OCI-LY7 (cell line): ENCODE data around the gene LDLRAP1. TPM values are rescaled to one million over a fixed set of nuclear protein-coding genes. Genes with fewer than 3 reads are reported as not detected.

Source experiments
- BruUV-seq: library from RNA; stranded (reverse); fragments of 400-500 nt; replicated peaks from 2 replicates; lab custom pipeline; 2021; lab: Mats Ljungman, UMichigan
- CTCF ChIA-PET: fragments of 300-600 bp; sonication (Branson Sonifier 250); formaldehyde crosslinking; loops from one replicate; lab custom pipeline; 2022; ENCODE audit warnings: antibody characterized with exemption; ENCODE audit not compliant: unreplicated experiment; lab: Charles Lee
- POLR2A ChIA-PET: fragments of 300-600 bp; sonication (Branson Sonifier 250); formaldehyde crosslinking; loops from one replicate; lab custom pipeline; 2022; ENCODE audit warnings: antibody characterized with exemption; lab: Charles Lee
- DNase-seq: peaks from one replicate; pipeline ENCODE4 v3.0.0-alpha.2; 2015; ENCODE audit warnings: low spot score
- H2AFZ ChIP-seq: fragments of 200-600 bp; sonication (generic), shearing (Covaris generic); 2 replicates; pipeline ENCODE4 v1.6.1; 2014; ENCODE audit warnings: mild to moderate bottlenecking, antibody characterized with exemption, low read length, moderate library complexity
- H3K27ac ChIP-seq: fragments of 200-600 bp; sonication (generic); 2 replicates; pipeline ENCODE4 v1.5.1; 2014; ENCODE audit warnings: mixed run types, low read depth, mild to moderate bottlenecking, moderate library complexity, low read length, inconsistent platforms; ENCODE audit not compliant: poor library complexity, severe bottlenecking
- H3K36me3 ChIP-seq: fragments of 200-600 bp; sonication (generic); 2 replicates; pipeline ENCODE4 v1.6.1; 2014; ENCODE audit warnings: mild to moderate bottlenecking, antibody characterized with exemption, low read length, moderate library complexity, mixed read lengths; ENCODE audit not compliant: insufficient read depth
- H3K4me1 ChIP-seq: fragments of 200-600 bp; sonication (generic); 2 replicates; pipeline ENCODE4 v1.5.1; 2014; ENCODE audit warnings: mild to moderate bottlenecking, low read length; ENCODE audit not compliant: insufficient read depth, poor library complexity, severe bottlenecking
- H3K4me2 ChIP-seq: fragments of 200-600 bp; sonication (generic); 2 replicates; pipeline ENCODE4 v1.6.1; 2014; ENCODE audit warnings: mild to moderate bottlenecking, low read length
- H3K4me3 ChIP-seq: fragments of 200-600 bp; sonication (generic); 2 replicates; pipeline ENCODE4 v1.5.1; 2014; ENCODE audit warnings: mild to moderate bottlenecking, low read depth, low read length; ENCODE audit not compliant: poor library complexity, severe bottlenecking
- H3K79me2 ChIP-seq: fragments of 200-600 bp; sonication (generic); 2 replicates; pipeline ENCODE4 v1.6.1; 2016; ENCODE audit warnings: low read depth, mild to moderate bottlenecking, low read length, moderate library complexity, mixed read lengths; ENCODE audit not compliant: insufficient read depth
- H3K9me2 ChIP-seq: fragments of 200-600 bp; sonication (generic); 2 replicates; pipeline ENCODE4 v1.6.1; 2016; ENCODE audit warnings: mild to moderate bottlenecking, low read length, mixed read lengths; ENCODE audit not compliant: insufficient read depth
- H3K9me3 ChIP-seq: fragments of 200-600 bp; sonication (generic); 2 replicates; pipeline ENCODE4 v1.6.1; 2014; ENCODE audit warnings: mild to moderate bottlenecking, mixed run types, low read length, mixed read lengths
- H4K20me1 ChIP-seq: fragments of 200-600 bp; sonication (generic); 2 replicates; pipeline ENCODE4 v1.6.1; 2014; ENCODE audit warnings: mild to moderate bottlenecking, antibody characterized with exemption, low read length, moderate library complexity, mixed read lengths; ENCODE audit not compliant: insufficient read depth
- EZH2phosphoT487 ChIP-seq: fragments of 200-600 bp; sonication (generic); IDR thresholded peaks from 2 replicates; pipeline ENCODE4 v1.6.1; 2018; ENCODE audit warnings: low read depth, borderline replicate concordance, mild to moderate bottlenecking, mixed run types, antibody characterized with exemption, low read length, moderate library complexity, mixed read lengths
- intact Hi-C: fragments of 100-400 bp; cut with micrococcal nuclease; formaldehyde crosslinking; loops from one replicate; pipeline ENCODE4 v1.10.0; 2022; ENCODE audit not compliant: unreplicated experiment
- total RNA-seq, 2 experiments: library from RNA; depleted of rRNA in 1 of 2; stranded (reverse); fragments of >200 nt in 1 of 2; shearing (Covaris generic) in 1 of 2; gene quantifications; 2 replicates each; pipeline ENCODE4 v1.2.3, GENCODE V29; 2014 to 2022
- TF ChIP-seq, protein P1 (sequence below): fragments of 200-600 bp; sonication (generic); conservative IDR thresholded peaks from 2 replicates; pipeline ENCODE4 v1.5.1; 2014; ENCODE audit warnings: mild to moderate bottlenecking, antibody characterized with exemption, low read length, moderate library complexity, mixed read lengths

Gene LDLRAP1
- total RNA-seq, 2 experiments from 2014 or later, result 14.9 to 36.2 TPM

DNA sequence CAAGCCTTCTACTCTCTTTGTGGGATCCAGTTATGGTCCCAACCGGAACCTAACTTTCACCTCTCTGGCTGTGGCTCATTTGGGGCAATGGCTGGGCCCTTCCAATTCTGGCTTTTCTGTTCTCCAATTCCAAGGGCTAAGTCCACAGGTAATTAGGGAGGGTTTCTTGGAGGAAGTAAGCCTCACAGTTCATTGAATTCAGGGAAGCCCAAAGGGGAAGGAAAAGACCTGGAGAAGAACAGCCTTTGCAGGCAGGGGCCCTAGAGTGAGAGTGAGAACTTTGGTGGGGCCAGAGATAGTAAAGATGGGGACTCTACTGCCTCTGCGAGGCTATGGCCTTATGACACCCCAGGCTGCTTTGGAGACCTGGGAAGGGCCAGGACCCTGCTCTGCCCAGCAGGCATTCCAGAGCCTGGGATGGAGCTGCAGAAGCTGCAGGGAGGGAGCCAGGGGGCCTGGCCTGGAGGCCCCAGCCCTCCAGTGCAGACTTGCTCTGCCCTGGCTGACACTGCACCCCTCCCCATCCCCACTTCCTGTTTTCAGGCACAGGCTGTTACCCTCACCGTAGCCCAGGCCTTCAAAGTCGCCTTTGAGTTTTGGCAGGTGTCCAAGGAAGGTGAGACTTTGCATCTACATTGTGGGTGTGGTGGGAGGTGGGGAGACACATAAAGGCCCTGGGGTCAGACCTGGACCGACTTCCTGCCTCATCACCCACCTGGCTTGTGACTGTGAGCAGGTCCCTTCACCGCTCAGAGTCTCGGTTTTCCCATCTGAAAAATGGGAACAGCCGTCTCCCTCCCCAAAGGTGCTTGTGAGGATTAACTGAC lies 18.9 kb downstream of the LDLRAP1 start:
- no peaks in the 10 kb centered on the region for H4K20me1 ChIP-seq
- intact Hi-C loops, result loop anchor here (5.0 kb wide), 1 partner anchor 55 kb away; the partner anchor contains the start of gene MAN1C1
- peak overlapping the region; percentile 77 for H3K4me2 ChIP-seq
- TF ChIP-seq EZH2phosphoT487, result no peak
- TF ChIP-seq, protein P1, sequence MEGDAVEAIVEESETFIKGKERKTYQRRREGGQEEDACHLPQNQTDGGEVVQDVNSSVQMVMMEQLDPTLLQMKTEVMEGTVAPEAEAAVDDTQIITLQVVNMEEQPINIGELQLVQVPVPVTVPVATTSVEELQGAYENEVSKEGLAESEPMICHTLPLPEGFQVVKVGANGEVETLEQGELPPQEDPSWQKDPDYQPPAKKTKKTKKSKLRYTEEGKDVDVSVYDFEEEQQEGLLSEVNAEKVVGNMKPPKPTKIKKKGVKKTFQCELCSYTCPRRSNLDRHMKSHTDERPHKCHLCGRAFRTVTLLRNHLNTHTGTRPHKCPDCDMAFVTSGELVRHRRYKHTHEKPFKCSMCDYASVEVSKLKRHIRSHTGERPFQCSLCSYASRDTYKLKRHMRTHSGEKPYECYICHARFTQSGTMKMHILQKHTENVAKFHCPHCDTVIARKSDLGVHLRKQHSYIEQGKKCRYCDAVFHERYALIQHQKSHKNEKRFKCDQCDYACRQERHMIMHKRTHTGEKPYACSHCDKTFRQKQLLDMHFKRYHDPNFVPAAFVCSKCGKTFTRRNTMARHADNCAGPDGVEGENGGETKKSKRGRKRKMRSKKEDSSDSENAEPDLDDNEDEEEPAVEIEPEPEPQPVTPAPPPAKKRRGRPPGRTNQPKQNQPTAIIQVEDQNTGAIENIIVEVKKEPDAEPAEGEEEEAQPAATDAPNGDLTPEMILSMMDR, result no peak
- no peaks in the 10 kb centered on the region for H3K9me2 ChIP-seq
- peak overlapping the region; percentile 64 for H3K4me3 ChIP-seq
- no TSS peak for BruUV-seq
- H3K36me3 ChIP-seq, result peaks cover 28% of the 10 kb centered on the region; the same call in 1 of the 2 replicates
- ChIA-PET POLR2A (interaction anchor here (0.6 to 1.9 kb wide), 2 partner anchors 13 to 343 kb away, joined by 4 to 17 read pairs; no protein-coding TSS in a partner anchor), CTCF (interaction anchor here (1.0 to 1.2 kb wide), 2 partner anchors 13 to 352 kb away, joined by 3 to 5 read pairs; no protein-coding TSS in a partner anchor)
- H2AFZ ChIP-seq, result no peak overlapping the region
- peak overlapping the region; percentile 85 for H3K27ac ChIP-seq
- H3K4me1 ChIP-seq, result peaks cover 86% of the 10 kb centered on the region
- H3K9me3 ChIP-seq, result no peaks in the 10 kb centered on the region
- 0 out of 2 replicates have a peak, but pooled peaks cover 4% of the 10 kb centered on the region for H3K79me2 ChIP-seq
- peak; percentile 98 for DNase-seq

DNA sequence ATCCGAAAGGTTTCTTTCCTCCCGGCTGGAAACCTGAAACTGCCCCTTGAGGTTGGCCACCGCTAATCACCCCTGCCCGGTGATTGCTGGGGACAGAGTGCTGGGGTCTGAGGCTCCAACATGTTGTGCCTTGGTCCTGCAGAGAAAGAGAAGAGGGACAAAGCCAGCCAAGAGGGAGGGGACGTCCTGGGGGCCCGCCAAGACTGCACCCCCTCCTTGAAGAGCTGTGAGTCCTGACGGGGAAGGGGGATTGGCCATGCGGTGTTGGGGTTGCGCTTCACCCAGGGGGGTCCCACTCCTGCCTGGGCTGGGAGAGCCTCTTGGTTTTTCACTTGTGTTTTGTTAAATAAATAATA lies 19.5 kb downstream of the LDLRAP1 start:
- DNase-seq, result no peak
- H4K20me1 ChIP-seq, result no peaks in the 10 kb centered on the region

More for the DNA sequence above, 19.5 kb downstream of the LDLRAP1 start:
- intact Hi-C loops, result loop anchor here (1.0 to 5.0 kb wide), 2 partner anchors 17 to 54 kb away; partner anchors contain the start of gene MAN1C1
- no TSS peak for BruUV-seq
- Histone ChIP-seq H3K9me2 (no peaks in the 10 kb centered on the region), H3K27ac (peak overlapping the region; percentile 85), H3K79me2 (0 out of 2 replicates have a peak, but pooled peaks cover 4% of the 10 kb centered on the region), H3K4me3 (peak overlapping the region; percentile 64), H3K36me3 (peaks cover 28% of the 10 kb centered on the region; the same call in 1 of the 2 replicates), H2AFZ (no peak overlapping the region), H3K4me1 (peaks cover 86% of the 10 kb centered on the region), H3K4me2 (peak overlapping the region; percentile 77), H3K9me3 (no peaks in the 10 kb centered on the region)
- TF ChIP-seq EZH2phosphoT487, result no peak
- TF ChIP-seq, protein P1, result no peak
- CTCF ChIA-PET, result no interaction called here
- POLR2A ChIA-PET, result no interaction called here
